GM19463 (cell line): ENCODE data around the gene TNFRSF6B.
"Not testable (repeated sequence)": the region's sequence is repeated elsewhere in the genome, so short reads cannot be mapped to it uniquely, and the experiment has no call there.

Experiments used
- ATAC-seq: cut with Tn5 transposase; IDR thresholded peaks from one replicate; pipeline ENCODE4 v1.9.1; 2021; ENCODE audit warnings: mild to moderate bottlenecking, moderate library complexity; ENCODE audit not compliant: unreplicated experiment

The TNFRSF6B gene

GRCh38 chr20:63706027-63706695, 9.7 kb downstream of the TNFRSF6B start:
- no peak for ATAC-seq

- peak; percentile 30 for ATAC-seq
Observed at GRCh38 chr20:63706852-63707557, 10.6 kb downstream of the TNFRSF6B start.

DNA sequence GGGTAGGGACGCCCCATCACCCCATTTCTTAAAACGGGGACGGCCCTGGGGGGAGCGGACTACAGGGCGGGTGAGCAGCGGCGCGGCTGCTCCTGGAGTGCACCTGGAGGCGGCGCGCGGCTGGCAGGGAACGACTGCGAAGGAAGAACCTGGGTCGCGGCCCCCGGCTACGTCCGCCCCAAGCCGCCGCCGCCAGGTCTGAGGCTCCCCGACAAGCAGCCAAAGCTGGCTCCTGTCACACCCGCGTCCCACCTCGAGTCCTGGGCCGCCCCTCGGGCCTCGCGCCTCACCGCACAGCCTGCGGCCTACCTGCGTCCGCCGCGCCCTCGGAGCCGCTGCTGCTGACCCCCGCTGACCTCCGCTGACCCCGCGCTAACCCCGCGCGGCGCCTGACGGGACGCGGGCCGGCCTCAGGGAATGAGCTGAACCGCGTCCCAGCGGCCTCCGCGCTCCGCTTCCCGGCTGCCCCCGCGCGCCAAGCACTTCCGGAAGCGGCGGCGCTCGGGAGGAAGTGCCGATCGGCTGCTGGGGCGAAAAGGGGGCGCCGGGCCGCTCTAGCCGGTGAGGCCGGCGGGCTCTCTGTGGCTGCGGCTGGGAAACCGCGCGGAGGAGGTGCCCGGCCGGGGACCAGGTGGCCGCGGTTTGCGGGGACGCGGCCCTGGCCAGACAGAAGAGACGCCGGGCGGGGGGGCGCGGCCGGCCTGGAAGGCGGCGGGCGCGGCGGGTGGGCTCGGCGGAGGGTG, 11.3 kb downstream of the TNFRSF6B start, which contains the start of the genes ARFRP1 and ZGPAT:
Gene ARFRP1, minus strand, starts transcription at position 419 of the 743 bp plus-strand sequence. CDS start 885 bp downstream, outside the sequence.
Gene ZGPAT, plus strand, starts transcription at position 482 of the 743 bp plus-strand sequence. CDS start 542 bp downstream, outside the sequence.
- peak; percentile 77 for ATAC-seq

DNA sequence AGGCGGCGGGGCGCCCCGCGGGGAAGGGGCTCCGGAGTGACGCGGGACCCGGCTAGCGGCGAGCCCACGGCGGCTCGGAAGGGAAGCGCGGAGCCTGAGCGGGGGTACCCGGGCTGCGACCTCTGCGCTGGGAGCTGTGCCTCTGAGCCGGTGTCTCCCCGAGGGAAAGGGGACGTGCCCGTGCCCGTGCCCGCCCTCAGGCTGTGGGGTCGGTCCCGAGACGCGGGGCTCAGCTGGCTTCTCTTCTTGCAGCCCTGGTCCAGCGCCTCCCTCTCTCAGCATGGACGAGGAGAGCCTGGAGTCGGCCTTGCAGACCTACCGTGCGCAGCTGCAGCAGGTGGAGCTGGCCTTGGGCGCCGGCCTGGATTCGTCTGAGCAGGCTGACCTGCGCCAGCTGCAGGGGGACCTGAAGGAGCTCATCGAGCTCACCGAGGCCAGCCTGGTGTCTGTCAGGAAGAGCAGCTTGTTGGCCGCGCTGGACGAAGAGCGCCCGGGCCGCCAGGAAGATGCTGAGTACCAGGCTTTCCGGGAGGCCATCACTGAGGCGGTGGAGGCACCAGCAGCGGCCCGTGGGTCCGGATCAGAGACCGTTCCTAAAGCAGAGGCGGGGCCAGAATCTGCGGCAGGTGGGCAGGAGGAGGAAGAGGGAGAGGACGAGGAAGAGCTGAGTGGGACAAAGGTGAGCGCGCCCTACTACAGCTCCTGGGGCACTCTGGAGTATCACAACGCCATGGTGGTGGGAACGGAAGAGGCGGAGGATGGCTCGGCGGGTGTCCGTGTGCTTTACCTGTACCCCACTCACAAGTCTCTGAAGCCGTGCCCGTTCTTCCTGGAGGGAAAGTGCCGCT, 12.1 kb downstream of the TNFRSF6B start:
- no peak for ATAC-seq

- ATAC-seq: no peak
Observed at GRCh38 chr20:63709149-63709527, 12.7 kb downstream of the TNFRSF6B start.

DNA sequence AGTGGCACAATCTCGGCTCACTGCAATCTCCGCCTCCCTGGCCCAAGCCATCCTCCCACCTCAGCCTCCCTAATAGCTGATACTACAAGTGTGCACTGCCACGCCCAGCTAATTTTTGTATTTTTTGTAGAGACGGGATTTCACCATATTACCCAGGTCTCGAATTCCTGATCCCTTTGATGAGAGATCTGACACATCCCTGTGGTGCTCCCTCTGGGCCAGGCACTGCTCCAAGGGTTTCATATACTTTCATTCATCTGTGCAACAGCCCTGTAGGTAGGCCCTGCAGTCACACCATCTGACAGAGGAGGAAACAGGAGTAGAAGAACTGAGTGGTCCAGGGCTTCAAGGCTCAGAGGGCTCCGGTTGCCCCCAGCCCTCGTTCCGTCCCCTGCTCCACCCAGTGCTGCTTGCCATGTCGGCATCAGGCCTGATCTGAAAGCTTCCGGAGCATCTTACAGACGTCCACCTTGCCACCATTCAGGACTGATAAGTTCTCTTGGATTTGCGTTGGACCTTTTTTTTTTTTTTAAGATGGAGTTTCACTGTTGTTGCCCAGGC, 14.7 kb downstream of the TNFRSF6B start:
- no peak for ATAC-seq

- no peak for ATAC-seq
Observed at GRCh38 chr20:63712191-63712590, 15.7 kb downstream of the TNFRSF6B start.

DNA sequence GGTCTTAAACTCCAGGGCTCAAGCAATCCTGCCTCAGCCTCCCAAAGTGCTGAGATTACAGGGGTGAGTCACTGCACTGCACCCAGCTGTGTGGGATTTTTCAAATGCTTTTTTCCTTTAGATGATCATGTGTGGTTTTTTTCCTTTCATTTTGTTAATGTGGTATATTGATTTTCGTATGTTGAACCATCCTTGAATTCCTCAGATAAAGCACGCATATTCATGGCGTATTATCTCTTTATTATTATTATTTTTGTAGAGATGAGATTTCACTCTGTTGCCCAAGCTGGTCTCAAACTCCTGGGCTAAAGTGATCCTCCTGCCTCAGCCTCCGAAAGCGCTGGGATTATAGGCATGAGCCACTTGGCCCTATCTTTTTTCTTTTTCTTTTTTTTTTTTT, 18.4 kb downstream of the TNFRSF6B start:
- no peak for ATAC-seq

GRCh38 chr20:63718996-63719395, 22.5 kb downstream of the TNFRSF6B start:
- no peak for ATAC-seq

- not testable (repeated sequence) for ATAC-seq
Observed at GRCh38 chr20:63722967-63723622, 26.6 kb downstream of the TNFRSF6B start.

DNA sequence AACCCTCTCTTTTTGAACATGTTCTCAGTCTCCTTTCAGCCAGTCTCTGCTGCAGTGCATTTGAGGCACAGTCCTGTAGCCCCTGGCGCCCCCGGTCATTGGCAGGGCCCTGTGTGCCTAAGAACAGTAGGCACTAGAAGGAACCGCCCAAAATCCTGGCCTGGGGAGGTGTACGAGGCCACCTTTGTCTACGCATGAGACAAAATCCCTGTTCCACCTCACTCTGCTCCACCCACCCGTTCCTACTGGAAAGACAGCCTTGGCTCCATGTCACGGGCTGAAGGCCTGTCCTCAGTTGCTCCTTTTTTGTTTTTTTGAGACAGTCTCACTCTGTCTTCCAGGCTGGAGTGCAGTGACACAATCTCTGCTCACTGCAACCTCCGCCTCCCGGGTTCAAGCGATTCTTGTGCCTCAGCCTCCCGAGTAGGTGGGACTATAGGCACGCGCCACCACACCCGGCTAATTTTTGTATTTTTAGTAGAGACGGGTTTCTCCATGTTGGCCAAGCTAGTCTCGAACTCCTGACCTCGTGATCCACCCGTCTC, 33.8 kb downstream of the TNFRSF6B start:
- not testable (repeated sequence) for ATAC-seq

DNA sequence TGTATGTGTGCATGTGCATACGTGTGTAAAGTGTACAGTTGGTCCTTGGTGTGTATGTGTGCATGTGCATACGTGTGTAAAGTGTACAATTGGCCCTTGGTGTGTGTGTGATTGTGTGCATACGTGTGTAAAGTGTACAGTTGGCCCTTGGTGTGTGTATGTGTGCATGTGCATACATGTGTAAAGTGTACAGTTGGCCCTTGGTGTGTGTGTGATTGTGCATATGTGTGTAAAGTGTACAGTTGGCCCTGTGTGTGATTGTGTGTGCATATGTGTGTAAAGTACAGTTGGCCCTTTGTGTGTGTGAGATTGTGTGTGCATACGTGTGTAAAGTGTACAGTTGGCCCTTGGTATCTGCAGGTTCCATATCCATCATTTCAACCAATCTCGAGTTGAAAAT, 35.0 kb downstream of the TNFRSF6B start:
- ATAC-seq: no peak

DNA sequence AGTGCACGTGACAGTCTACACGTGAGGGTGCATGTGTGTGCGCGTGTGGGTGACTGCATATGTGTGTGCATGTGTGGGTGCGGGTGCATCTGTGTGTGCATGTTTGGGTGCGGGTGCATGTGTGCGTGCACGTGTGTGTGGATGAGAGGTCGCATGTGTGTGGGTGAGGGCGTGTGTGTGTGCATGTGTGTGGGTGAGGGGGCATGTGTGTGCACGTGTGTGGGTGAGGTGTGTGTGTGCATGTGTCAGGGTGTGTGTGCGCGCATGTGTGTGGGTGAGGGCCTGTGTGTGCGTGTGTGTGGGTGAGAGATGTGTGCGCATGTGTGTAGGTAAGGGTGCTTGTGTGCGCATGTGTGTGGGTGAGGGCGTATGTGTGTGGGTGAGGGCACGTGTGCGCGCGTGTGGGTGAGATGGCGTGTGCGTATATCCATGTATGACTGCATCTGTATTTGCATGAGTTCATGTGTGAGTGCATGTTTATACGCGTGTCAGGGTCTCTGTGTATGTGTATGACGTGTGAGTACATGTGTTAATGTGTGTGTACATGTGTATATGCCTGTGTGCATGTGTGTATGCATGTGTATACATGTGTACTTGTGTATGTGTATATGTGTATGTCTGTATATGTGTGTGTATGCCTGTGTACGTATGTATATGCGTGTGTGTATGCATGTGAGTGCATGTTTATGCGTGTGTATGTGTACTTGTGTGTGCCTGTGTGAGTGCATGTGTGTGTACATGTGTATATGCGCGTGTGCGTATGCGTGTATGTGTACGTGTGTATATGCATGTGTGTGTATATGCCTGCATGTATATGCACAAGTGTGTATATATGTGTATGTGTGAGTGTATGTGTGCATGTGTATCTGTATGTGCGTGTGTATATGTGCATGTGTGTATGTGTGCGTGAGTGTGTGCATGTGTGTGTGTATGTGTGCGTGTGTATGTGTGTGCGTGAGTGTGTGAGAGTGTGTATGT, 36.0 kb downstream of the TNFRSF6B start:
- no peak for ATAC-seq

DNA sequence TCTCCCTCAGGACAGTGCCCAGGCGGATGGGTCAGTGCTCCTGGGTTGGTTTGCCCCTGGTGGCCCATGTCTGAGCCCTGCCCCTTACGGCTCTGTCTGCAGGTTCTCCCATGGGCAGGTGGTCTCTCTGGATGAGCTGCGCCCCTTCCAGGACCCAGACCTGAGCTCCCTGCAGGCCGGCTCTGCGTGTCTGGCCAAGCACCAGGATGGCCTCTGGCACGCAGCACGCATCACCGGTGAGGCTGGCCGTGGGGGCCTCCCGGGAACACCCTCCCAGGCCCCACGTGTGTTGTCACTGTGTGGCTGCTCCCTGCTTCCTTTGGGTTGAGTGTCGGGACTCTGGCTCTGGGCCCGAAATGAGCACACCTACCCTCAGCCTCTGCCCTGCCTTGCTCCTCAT, 36.7 kb downstream of the TNFRSF6B start:
- ATAC-seq: no peak

GRCh38 chr20:63733579-63734081, 37.2 kb downstream of the TNFRSF6B start:
- no peak for ATAC-seq

- ATAC-seq: no peak
Observed at GRCh38 chr20:63734111-63734945, 37.9 kb downstream of the TNFRSF6B start.
